ENCODE measurements around the gene PTAFR.

- TF ChIP-seq POLR2AphosphoS5 (IDR thresholded peaks at IDR 0.05; ENCODE audit: low read depth, low read length) (no peak), JUND (IDR thresholded peaks at IDR 0.05) (no peak), RAD21 (IDR thresholded peaks at IDR 0.05; ENCODE audit: low read depth) (no peak), MAX (IDR thresholded peaks at IDR 0.05) (no peak), POLR2A (IDR thresholded peaks at IDR 0.05; ENCODE audit: borderline replicate concordance, extremely low read depth, insufficient read depth, insufficient read length) (no peak), SRF (IDR thresholded peaks at IDR 0.05; ENCODE audit: low read depth) (no peak)
- TF ChIP-seq, protein P1, sequence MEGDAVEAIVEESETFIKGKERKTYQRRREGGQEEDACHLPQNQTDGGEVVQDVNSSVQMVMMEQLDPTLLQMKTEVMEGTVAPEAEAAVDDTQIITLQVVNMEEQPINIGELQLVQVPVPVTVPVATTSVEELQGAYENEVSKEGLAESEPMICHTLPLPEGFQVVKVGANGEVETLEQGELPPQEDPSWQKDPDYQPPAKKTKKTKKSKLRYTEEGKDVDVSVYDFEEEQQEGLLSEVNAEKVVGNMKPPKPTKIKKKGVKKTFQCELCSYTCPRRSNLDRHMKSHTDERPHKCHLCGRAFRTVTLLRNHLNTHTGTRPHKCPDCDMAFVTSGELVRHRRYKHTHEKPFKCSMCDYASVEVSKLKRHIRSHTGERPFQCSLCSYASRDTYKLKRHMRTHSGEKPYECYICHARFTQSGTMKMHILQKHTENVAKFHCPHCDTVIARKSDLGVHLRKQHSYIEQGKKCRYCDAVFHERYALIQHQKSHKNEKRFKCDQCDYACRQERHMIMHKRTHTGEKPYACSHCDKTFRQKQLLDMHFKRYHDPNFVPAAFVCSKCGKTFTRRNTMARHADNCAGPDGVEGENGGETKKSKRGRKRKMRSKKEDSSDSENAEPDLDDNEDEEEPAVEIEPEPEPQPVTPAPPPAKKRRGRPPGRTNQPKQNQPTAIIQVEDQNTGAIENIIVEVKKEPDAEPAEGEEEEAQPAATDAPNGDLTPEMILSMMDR (IDR thresholded peaks at IDR 0.05 in 2 of 3, conservative IDR thresholded peaks at IDR 0.05 in 1 of 3; ENCODE audit: borderline replicate concordance in 1 of 3, insufficient read depth in 1 of 3, low read depth in 2 of 3, low read length in 2 of 3) = no peak
- TF ChIP-seq, protein P2, sequence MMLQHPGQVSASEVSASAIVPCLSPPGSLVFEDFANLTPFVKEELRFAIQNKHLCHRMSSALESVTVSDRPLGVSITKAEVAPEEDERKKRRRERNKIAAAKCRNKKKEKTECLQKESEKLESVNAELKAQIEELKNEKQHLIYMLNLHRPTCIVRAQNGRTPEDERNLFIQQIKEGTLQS (IDR thresholded peaks at IDR 0.05) = no peak
These were observed 15.7 kb downstream of the PTAFR start for GRCh38 chr1:28160782-28161266.

Data from HCT116 (cell line).